Adrenal gland (tissue), 5 donors: Measurements from ENCODE around the gene NRAP.

Source experiments
- POLR2A ChIP-seq, 2 donors: fragments of 450-650 bp; IDR thresholded peaks; one replicate each; pipeline ENCODE4 v1.6.1; 2017; ENCODE audit warnings: antibody characterized with exemption in 2 of 2, mild to moderate bottlenecking in 2 of 2, moderate library complexity in 1 of 2
- TF ChIP-seq, protein P1 (sequence below), 6 experiments: fragments of 450-650 bp in 4 of 6; fragments of 200-600 bp in 2 of 6; sonication (generic) in 1 of 6; IDR thresholded peaks; 1 replicate in 5 of 6; 2 replicates in 1 of 6; pipeline versions ENCODE4 v1.5.1 to v1.8.0; 2016 to 2021; ENCODE audit warnings: antibody characterized with exemption in 6 of 6, mild to moderate bottlenecking in 2 of 6, moderate library complexity in 1 of 6
- donor health status: DM: no; HTN: no; CAD: no.

DNA sequence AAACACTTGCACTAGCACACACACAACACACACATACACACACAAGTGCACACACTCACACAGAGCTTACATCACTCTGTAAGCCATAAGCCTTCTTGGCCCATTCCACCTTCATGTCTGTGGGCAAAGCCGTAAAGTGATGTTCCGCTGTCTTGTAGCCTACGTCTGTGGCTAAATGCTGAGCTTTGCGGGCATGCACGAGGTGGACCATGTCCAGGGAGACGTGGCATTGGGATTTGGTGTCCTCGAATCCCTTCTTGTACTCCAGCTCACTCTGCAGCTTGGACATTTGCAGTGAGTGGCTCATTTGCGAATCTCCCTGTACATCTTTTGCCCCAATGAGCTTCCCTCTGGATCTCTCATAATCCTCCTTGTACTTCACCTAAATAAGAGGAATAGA, 42.0 kb downstream of the NRAP start:
- no peak for TF ChIP-seq POLR2A (IDR thresholded peaks at IDR 0.05)
- TF ChIP-seq, protein P1, sequence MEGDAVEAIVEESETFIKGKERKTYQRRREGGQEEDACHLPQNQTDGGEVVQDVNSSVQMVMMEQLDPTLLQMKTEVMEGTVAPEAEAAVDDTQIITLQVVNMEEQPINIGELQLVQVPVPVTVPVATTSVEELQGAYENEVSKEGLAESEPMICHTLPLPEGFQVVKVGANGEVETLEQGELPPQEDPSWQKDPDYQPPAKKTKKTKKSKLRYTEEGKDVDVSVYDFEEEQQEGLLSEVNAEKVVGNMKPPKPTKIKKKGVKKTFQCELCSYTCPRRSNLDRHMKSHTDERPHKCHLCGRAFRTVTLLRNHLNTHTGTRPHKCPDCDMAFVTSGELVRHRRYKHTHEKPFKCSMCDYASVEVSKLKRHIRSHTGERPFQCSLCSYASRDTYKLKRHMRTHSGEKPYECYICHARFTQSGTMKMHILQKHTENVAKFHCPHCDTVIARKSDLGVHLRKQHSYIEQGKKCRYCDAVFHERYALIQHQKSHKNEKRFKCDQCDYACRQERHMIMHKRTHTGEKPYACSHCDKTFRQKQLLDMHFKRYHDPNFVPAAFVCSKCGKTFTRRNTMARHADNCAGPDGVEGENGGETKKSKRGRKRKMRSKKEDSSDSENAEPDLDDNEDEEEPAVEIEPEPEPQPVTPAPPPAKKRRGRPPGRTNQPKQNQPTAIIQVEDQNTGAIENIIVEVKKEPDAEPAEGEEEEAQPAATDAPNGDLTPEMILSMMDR (IDR thresholded peaks at IDR 0.05), result no peak
